PC-9 (cell line): ENCODE results near the gene ASTL. TPM values are rescaled to one million over a fixed set of nuclear protein-coding genes. Genes with fewer than 3 reads are reported as not detected.

Experiments
- BruUV-seq: library from RNA; stranded (reverse); fragments of 400-500 nt; replicated peaks from 2 replicates; lab custom pipeline; 2021; lab: Mats Ljungman, UMichigan
- CTCF ChIA-PET: fragments of 300-600 bp; sonication (Branson Sonifier 250); formaldehyde crosslinking; loops from one replicate; lab custom pipeline; 2022; ENCODE audit warnings: antibody characterized with exemption; lab: Charles Lee
- POLR2A ChIA-PET: fragments of 300-600 bp; sonication (Branson Sonifier 250); formaldehyde crosslinking; loops from one replicate; lab custom pipeline; 2022; ENCODE audit warnings: antibody characterized with exemption; ENCODE audit not compliant: unreplicated experiment; lab: Charles Lee
- DNase-seq, 2 experiments: peaks; one replicate each; pipeline versions ENCODE4 v3.0.0 to v3.0.0-alpha.2; 2015 to 2022; ENCODE audit warnings: mixed read lengths in 1 of 2
- H2AFZ ChIP-seq: fragments of 200-600 bp; sonication (generic); 2 replicates; pipeline ENCODE4 v1.8.1; 2017; ENCODE audit warnings: antibody characterized with exemption
- H3F3A ChIP-seq: fragments of 200-600 bp; sonication (generic); 2 replicates; pipeline ENCODE4 v1.8.1; 2017; ENCODE audit warnings: antibody characterized with exemption, mild to moderate bottlenecking, low read depth; ENCODE audit not compliant: insufficient read depth
- H3K27ac ChIP-seq: fragments of 200-600 bp; sonication (generic); 2 replicates; pipeline ENCODE4 v1.6.1; 2016; ENCODE audit warnings: mixed run types
- H3K27me3 ChIP-seq: fragments of 200-600 bp; sonication (generic); 2 replicates; pipeline ENCODE4 v1.6.1; 2016; ENCODE audit warnings: low read depth, mixed run types; ENCODE audit not compliant: insufficient read depth
- H3K36me3 ChIP-seq: fragments of 200-600 bp; sonication (generic); 2 replicates; pipeline ENCODE4 v1.6.1; 2016; ENCODE audit warnings: low read depth, mixed run types
- H3K4me1 ChIP-seq: fragments of 200-600 bp; sonication (generic); replicated peaks from 2 replicates; pipeline ENCODE4 v1.6.1; 2016; ENCODE audit warnings: mixed run types; ENCODE audit not compliant: insufficient read depth
- H3K4me2 ChIP-seq: fragments of 200-600 bp; sonication (generic); 2 replicates; pipeline ENCODE4 v1.6.1; 2017; ENCODE audit warnings: mixed run types
- H3K4me3 ChIP-seq: fragments of 200-600 bp; sonication (generic); 2 replicates; pipeline ENCODE4 v1.6.1; 2016; ENCODE audit warnings: mixed run types
- H3K79me2 ChIP-seq: fragments of 200-600 bp; sonication (generic); 2 replicates; pipeline ENCODE4 v1.6.1; 2017; ENCODE audit warnings: low read depth, mixed run types
- H3K9me2 ChIP-seq: fragments of 200-600 bp; sonication (generic); 2 replicates; pipeline ENCODE4 v1.8.1; 2017; ENCODE audit warnings: mild to moderate bottlenecking; ENCODE audit not compliant: insufficient read depth
- H3K9me3 ChIP-seq: fragments of 200-600 bp; sonication (generic); 2 replicates; pipeline ENCODE4 v1.8.1; 2016; ENCODE audit warnings: low read depth; ENCODE audit not compliant: insufficient read depth
- H4K20me1 ChIP-seq: fragments of 200-600 bp; sonication (generic); 2 replicates; pipeline ENCODE4 v1.8.1; 2017; ENCODE audit not compliant: insufficient read depth
- CTCF ChIP-seq: fragments of 200-600 bp; sonication (generic); conservative IDR thresholded peaks from 2 replicates; pipeline ENCODE4 v1.6.1; 2017; ENCODE audit warnings: mixed run types, antibody characterized with exemption, mild to moderate bottlenecking, moderate library complexity
- EZH2 ChIP-seq: fragments of 200-600 bp; sonication (generic); IDR thresholded peaks from 2 replicates; pipeline ENCODE4 v1.8.0; 2017; ENCODE audit warnings: antibody characterized with exemption, low read depth
- intact Hi-C: fragments of 100-400 bp; cut with micrococcal nuclease; formaldehyde crosslinking; loops from one replicate; pipeline ENCODE4 v1.10.0; 2022; ENCODE audit not compliant: unreplicated experiment
- total RNA-seq: library from RNA; stranded (reverse); gene quantifications from 2 replicates; pipeline ENCODE4 v1.2.3, GENCODE V29; 2021

Gene ASTL
- total RNA-seq, 1 experiment from 2014 or later = not detected

DNA sequence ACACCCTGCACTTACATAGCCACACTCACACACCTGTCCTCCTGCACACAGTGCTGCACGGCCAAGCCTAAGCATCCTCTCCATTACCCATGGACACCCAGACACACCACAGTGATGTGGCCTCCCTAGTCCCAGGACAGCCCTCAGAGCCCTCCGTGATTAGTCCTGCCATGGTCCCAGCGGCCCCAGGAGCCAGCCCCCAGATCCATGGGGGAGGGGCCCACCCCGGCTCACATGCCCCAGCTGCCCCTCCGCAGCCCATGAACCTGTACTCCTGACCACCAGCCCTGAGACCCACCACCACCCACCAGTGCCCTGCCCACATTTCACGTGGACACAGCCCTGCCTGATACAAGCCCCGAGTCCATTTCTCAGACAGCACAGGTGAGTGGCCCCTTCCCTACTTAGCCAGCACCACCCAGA, 15.0 kb upstream of the ASTL start:
- ChIA-PET POLR2A (no interaction called here), CTCF (no interaction called here)
- Histone ChIP-seq H2AFZ (no peak overlapping the region), H3F3A (peaks cover 2% of the 10 kb centered on the region; the same call in 1 of the 2 replicates), H3K9me3 (no peaks in the 10 kb centered on the region), H4K20me1 (no peaks in the 10 kb centered on the region), H3K36me3 (no peaks in the 10 kb centered on the region), H3K27ac (no peak overlapping the region), H3K9me2 (no peaks in the 10 kb centered on the region), H3K4me2 (no peak overlapping the region), H3K79me2 (no peaks in the 10 kb centered on the region), H3K4me1 (0 out of 2 replicates have a peak, but pooled peaks cover under 1% of the 10 kb centered on the region), H3K4me3 (no peak overlapping the region), H3K27me3 (peaks cover 10% of the 10 kb centered on the region; the same call in 1 of the 2 replicates)
- BruUV-seq = no TSS peak
- intact Hi-C loops = no loop called here
- TF ChIP-seq EZH2 (no peak), CTCF (no peak)
- no peak for DNase-seq

DNA sequence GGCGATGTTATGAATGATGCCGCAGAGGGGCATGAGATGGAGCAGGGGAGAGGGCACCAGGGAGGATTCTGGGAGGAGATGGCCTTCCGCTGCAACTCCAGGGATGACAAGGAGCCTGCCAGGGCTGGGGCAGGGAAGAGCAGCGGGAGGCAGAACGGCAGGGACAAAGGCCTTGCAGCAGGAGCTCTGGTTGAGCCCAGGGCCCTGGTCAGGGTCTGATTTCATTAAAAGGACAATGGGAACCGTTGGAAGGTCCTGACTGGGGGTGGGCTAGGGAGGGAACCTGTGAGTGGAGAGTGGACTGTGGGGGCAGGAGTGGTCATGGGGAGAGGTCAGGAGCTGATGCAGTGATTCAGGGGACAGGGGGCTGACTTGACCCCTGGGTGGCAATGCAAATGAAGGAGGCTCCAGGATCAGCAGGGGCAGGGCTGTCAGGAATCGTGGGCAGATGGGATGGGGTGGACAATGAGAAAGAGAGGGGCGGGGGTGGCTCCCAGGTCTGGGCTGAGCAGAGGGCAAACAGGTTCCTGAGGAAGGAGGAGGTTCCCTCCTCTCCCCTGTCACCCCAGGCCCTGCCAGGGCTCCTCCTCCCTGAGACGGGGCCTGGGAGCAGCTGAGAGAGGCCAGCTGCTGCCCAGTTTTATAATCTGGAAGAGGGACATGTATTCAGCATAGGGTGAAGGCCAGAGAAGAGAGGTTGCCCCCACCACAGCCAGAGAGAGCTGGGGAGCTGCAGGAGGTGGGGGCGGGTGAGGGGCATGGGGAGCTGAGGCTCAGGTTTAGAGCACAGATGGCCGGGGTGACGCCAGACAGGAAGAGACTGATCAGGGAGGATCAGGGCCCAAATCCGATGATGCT, 14.2 kb upstream of the ASTL start:
- Histone ChIP-seq H3K4me3 (no peak overlapping the region), H2AFZ (no peak overlapping the region), H3K27ac (no peak overlapping the region), H3K36me3 (no peaks in the 10 kb centered on the region), H3K9me3 (no peaks in the 10 kb centered on the region), H3K4me1 (0 out of 2 replicates have a peak, but pooled peaks cover 3% of the 10 kb centered on the region), H3K27me3 (peaks cover 8% of the 10 kb centered on the region; the same call in 1 of the 2 replicates), H3F3A (peaks cover 7% of the 10 kb centered on the region; the same call in 1 of the 2 replicates), H4K20me1 (no peaks in the 10 kb centered on the region), H3K79me2 (no peaks in the 10 kb centered on the region), H3K9me2 (no peaks in the 10 kb centered on the region), H3K4me2 (no peak overlapping the region)
- DNase-seq = no peak
- intact Hi-C loops = no loop called here
- CTCF ChIA-PET = no interaction called here
- no peak for TF ChIP-seq CTCF
- no peak for TF ChIP-seq EZH2
- POLR2A ChIA-PET = no interaction called here
- no TSS peak for BruUV-seq

GRCh38 chr2:96151595-96152303, 13.4 kb upstream of the ASTL start:
- H3K4me1 ChIP-seq = 0 out of 2 replicates have a peak, but pooled peaks cover 3% of the 10 kb centered on the region
- no peaks in the 10 kb centered on the region for H3K9me3 ChIP-seq
- intact Hi-C loops = no loop called here
- H3K27me3 ChIP-seq = peaks cover 8% of the 10 kb centered on the region; the same call in 1 of the 2 replicates
- H3K9me2 ChIP-seq = no peaks in the 10 kb centered on the region
- DNase-seq = no peak
- TF ChIP-seq CTCF = no peak
- no peak for TF ChIP-seq EZH2
- no peaks in the 10 kb centered on the region for H3K79me2 ChIP-seq
- ChIA-PET POLR2A (no interaction called here), CTCF (no interaction called here)
- H2AFZ ChIP-seq = no peak overlapping the region
- peaks cover 7% of the 10 kb centered on the region; the same call in 1 of the 2 replicates for H3F3A ChIP-seq
- H4K20me1 ChIP-seq = no peaks in the 10 kb centered on the region
- no TSS peak for BruUV-seq
- no peaks in the 10 kb centered on the region for H3K36me3 ChIP-seq
- no peak overlapping the region for H3K4me2 ChIP-seq
- no peak overlapping the region for H3K4me3 ChIP-seq
- H3K27ac ChIP-seq = no peak overlapping the region
